ENCODE data around the gene RUVBL1.

Gene RUVBL1

GRCh38 chr3:128063865-128064264 lies 59.7 kb downstream of the RUVBL1 start:
- DNase-seq (ENCODE audit: low read depth), result no peak
- H3K4me3 ChIP-seq (ENCODE audit: low read length), result no peak overlapping the region
- no peak for TF ChIP-seq CTCF (IDR thresholded peaks at IDR 0.05; ENCODE audit: insufficient read depth, low read depth, low read length, missing control alignments)

DNA sequence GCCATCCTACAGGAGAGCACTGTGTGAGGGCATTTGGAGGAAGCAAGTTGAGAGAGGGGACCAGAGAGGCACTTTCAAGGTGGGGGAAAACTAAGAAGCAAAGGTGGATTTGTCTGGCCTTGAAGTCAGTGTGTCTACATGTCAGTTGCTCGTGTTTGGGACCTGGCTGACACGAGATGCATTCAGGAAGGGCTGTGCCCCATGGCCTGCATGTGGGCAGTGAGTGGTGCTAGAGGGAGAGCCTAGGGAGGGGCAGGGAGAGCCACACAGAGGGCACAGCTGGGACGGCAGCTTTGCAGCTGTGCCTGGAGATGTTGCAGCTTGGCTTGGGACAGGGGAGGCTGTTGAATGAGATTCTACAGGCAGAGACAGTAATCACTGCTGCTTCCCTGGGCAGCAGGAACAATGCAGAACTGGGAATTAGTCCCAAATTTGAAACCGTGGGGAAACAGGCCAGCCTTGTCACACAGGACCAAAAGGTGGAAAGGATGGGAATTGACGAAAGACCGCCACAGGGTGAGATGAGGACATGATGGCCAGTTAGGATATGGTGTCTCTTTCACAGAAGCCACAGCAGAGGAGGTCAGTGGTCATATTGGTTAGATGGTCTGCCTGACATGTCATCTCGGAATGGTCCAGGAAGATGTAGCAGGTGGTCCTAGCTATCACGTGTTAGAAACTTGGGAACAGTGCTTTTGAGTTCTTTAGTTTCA lies 61.4 kb downstream of the RUVBL1 start:
- no peak for DNase-seq (ENCODE audit: low read depth)
- TF ChIP-seq CTCF (IDR thresholded peaks at IDR 0.05; ENCODE audit: insufficient read depth, low read depth, low read length, missing control alignments), result no peak
- H3K4me3 ChIP-seq (ENCODE audit: low read length), result no peak overlapping the region

DNA sequence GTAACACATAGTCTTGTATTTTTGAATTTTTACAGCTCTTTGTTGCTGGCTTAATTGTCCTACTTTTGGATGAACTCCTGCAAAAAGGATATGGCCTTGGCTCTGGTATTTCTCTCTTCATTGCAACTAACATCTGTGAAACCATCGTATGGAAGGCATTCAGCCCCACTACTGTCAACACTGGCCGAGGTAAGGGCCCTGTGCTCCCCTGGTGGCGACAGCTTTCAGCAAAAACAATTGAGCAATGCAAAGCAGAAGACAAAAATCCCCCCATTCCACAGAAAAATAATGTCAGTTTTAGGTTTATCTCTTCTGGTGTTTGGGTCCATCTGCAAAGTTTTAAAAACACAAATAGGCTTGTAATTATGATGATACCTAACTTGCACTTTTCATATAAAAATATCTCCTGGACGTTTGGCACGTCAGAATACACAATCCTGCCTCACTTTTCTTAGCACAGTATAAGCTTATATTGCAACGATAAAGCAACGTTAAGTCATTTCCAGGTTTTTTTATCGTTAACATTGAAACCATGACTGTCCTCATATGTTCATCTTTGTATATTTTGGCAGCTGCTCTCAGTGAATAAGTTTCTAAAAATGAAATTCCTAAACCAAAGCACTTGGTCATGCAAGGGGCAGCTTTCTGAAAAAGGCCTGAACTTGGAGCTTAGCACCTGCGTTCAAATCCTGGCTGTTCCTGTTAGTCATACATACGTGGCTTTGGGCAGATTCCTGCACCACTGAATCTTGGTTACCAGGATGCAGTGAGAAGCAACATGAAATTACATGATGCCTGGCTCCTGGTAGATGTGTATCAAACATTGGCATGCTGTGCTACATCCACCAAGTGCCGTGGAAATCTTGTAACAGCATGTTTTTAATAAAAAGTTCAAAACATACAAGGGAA lies 62.9 kb downstream of the RUVBL1 start:
- no peak for TF ChIP-seq CTCF (IDR thresholded peaks at IDR 0.05; ENCODE audit: insufficient read depth, low read depth, low read length, missing control alignments)

DNA sequence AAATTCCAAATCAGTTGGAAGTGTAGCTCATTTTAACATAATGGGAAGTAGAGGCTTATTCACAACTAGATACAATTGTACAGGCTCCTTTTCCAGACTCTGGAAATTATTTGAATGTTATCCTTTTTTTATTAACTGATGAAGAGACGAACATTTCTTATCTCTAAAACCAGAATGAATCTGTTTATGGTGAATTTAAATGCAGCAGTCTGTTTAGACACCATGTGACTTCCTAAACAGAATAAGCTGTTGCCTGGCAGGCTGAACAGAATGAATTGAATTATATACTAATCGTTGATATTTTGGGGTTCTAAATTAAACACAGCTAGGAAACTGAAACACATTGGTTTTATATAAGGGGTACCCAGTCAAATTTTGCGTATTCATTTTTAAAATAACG lies 67.4 kb downstream of the RUVBL1 start:
- no peak overlapping the region for H3K4me3 ChIP-seq (ENCODE audit: low read length)
- no peak for DNase-seq (ENCODE audit: low read depth)
- no peak for TF ChIP-seq CTCF (IDR thresholded peaks at IDR 0.05; ENCODE audit: insufficient read depth, low read depth, low read length, missing control alignments)

More for the DNA sequence above, 62.9 kb downstream of the RUVBL1 start:
- peak; percentile 88 for DNase-seq (ENCODE audit: low read depth)
- H3K4me3 ChIP-seq (ENCODE audit: low read length), result no peak overlapping the region

GRCh38 chr3:128054367-128054766 lies 69.2 kb downstream of the RUVBL1 start:
- H3K4me3 ChIP-seq (ENCODE audit: low read length), result peak overlapping the region; percentile 99
- peak; percentile 69 for DNase-seq (ENCODE audit: low read depth)
- no peak for TF ChIP-seq CTCF (IDR thresholded peaks at IDR 0.05; ENCODE audit: insufficient read depth, low read depth, low read length, missing control alignments)

DNA sequence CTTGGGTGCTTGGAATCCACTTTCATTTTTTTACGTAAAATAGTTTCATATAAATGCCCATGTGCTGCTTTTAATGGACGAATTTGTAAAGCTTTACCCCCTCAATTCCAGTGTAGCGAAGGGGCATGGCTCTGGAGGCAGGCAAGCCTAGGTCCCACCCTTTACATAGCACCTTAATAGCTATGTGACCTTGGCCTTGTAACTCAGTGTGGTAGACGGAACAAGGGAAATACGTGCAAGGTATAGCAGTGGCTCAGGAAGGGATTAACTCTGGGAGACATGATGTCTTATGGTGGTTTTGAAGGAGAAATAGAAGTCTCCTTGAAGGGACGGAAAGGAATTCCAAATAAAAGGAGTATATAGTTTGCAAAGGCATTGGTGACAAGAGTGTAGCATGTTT lies 70.0 kb downstream of the RUVBL1 start:
- DNase-seq (ENCODE audit: low read depth), result no peak
- TF ChIP-seq CTCF (IDR thresholded peaks at IDR 0.05; ENCODE audit: insufficient read depth, low read depth, low read length, missing control alignments), result no peak
- H3K4me3 ChIP-seq (ENCODE audit: low read length), result peak overlapping the region; percentile 99

All from epithelial cell of esophagus (primary cell).